Smooth muscle cell (in vitro differentiated cells): ENCODE measurements around the gene GALNTL6. TPM values are rescaled to one million over a fixed set of nuclear protein-coding genes. Genes with fewer than 3 reads are reported as not detected.

Source experiments
- DNase-seq: peaks from one replicate; lab custom pipeline; 2025; ENCODE audit not compliant: unreplicated experiment; lab: John Stamatoyannopoulos, UW
- H2AFZ ChIP-seq: fragments of 200-600 bp; sonication (generic); 2 replicates; pipeline ENCODE4 v1.6.0; 2016; ENCODE audit warnings: antibody characterized with exemption, low read depth, mild to moderate bottlenecking
- H3F3A ChIP-seq: fragments of 200-600 bp; sonication (generic); 2 replicates; pipeline ENCODE4 v1.6.0; 2017; ENCODE audit warnings: antibody characterized with exemption, low read depth
- H3K27ac ChIP-seq: fragments of 200-600 bp; sonication (generic); 2 replicates; pipeline ENCODE4 v1.5.1; 2016; ENCODE audit warnings: low read depth, mild to moderate bottlenecking
- H3K27me3 ChIP-seq: fragments of 200-600 bp; sonication (generic); 2 replicates; pipeline ENCODE4 v1.6.1; 2016; ENCODE audit warnings: low read depth, mild to moderate bottlenecking
- H3K36me3 ChIP-seq: fragments of 200-600 bp; sonication (generic); 2 replicates; pipeline ENCODE4 v1.5.1; 2016; ENCODE audit warnings: low read depth
- H3K4me1 ChIP-seq: fragments of 200-600 bp; sonication (generic); 2 replicates; pipeline ENCODE4 v1.5.1; 2016; ENCODE audit warnings: low read depth
- H3K4me2 ChIP-seq: fragments of 200-600 bp; sonication (generic); 2 replicates; pipeline ENCODE4 v1.6.0; 2016; ENCODE audit warnings: mild to moderate bottlenecking
- H3K4me3 ChIP-seq: fragments of 200-600 bp; sonication (generic); 2 replicates; pipeline ENCODE4 v1.5.1; 2016; ENCODE audit warnings: mild to moderate bottlenecking
- H3K79me2 ChIP-seq: fragments of 200-600 bp; sonication (generic); 2 replicates; pipeline ENCODE4 v1.6.0; 2016; ENCODE audit warnings: low read depth, mild to moderate bottlenecking
- H3K9ac ChIP-seq: fragments of 200-600 bp; sonication (generic); 2 replicates; pipeline ENCODE4 v1.6.0; 2016; ENCODE audit warnings: low read depth
- H3K9me3 ChIP-seq: fragments of 200-600 bp; sonication (generic); replicated peaks from 2 replicates; pipeline ENCODE4 v1.5.1; 2016; ENCODE audit warnings: low read depth
- H4K20me1 ChIP-seq: fragments of 200-600 bp; sonication (generic); 2 replicates; pipeline ENCODE4 v1.6.0; 2016; ENCODE audit warnings: low read depth
- CTCF ChIP-seq: fragments of 200-600 bp; sonication (generic); IDR thresholded peaks from 2 replicates; pipeline ENCODE4 v1.5.1; 2017; ENCODE audit warnings: borderline replicate concordance, mild to moderate bottlenecking, antibody characterized with exemption; ENCODE audit not compliant: insufficient read depth, poor library complexity, severe bottlenecking
- WGBS: methylation state at CpG from one replicate; pipeline ENCODE4 v1.1.7; 2016; ENCODE audit warnings: low lambda C conversion rate; 5-methylcytosine and 5-hydroxymethylcytosine counted together
- polyA plus RNA-seq: library from polyadenylated mRNA; unstranded; fragments of >200 nt; fragmentation: Nextera tagmentation; extraction: Ambion mirVana; gene quantifications from 2 replicates; pipeline ENCODE4 v1.2.1, GENCODE V29; 2016
- total RNA-seq: library from RNA; depleted of rRNA; stranded (reverse); fragments of >200 nt; gene quantifications from 2 replicates; pipeline ENCODE4 v1.2.3, GENCODE V29; 2014

The GALNTL6 gene
- total and polyA plus RNA-seq, 2 experiments from 2014 or later = 0.18 to 1.3 TPM

GRCh38 chr4:172348426-172348825 lies 535.2 kb downstream of the GALNTL6 start:
- Histone ChIP-seq H3K27ac (no peak overlapping the region), H3K4me1 (peaks cover 3% of the 10 kb centered on the region), H3K79me2 (no peaks in the 10 kb centered on the region), H3K4me3 (no peak overlapping the region), H3K9ac (no peak overlapping the region), H2AFZ (no peak overlapping the region), H3F3A (no peaks in the 10 kb centered on the region), H4K20me1 (no peaks in the 10 kb centered on the region), H3K27me3 (no peaks in the 10 kb centered on the region), H3K4me2 (no peak overlapping the region), H3K9me3 (no peaks in the 10 kb centered on the region), H3K36me3 (no peaks in the 10 kb centered on the region)
- WGBS = 86% methylated on average over 2 of the region's 2 CpGs
- DNase-seq = no peak
- TF ChIP-seq CTCF = no peak

- peak overlapping the region; percentile 14 for H3K4me2 ChIP-seq
- H4K20me1 ChIP-seq = no peaks in the 10 kb centered on the region
- no peak overlapping the region for H3K27ac ChIP-seq
- no peaks in the 10 kb centered on the region for H3K9me3 ChIP-seq
- no peaks in the 10 kb centered on the region for H3K36me3 ChIP-seq
- TF ChIP-seq CTCF = no peak
- H3K79me2 ChIP-seq = no peaks in the 10 kb centered on the region
- H3K4me1 ChIP-seq = peaks cover 3% of the 10 kb centered on the region
- H2AFZ ChIP-seq = no peak overlapping the region
- no peak overlapping the region for H3K4me3 ChIP-seq
- no peak overlapping the region for H3K9ac ChIP-seq
- 20% methylated on average over 3 of the region's 3 CpGs for WGBS
- no peaks in the 10 kb centered on the region for H3K27me3 ChIP-seq
- DNase-seq = no peak
- no peaks in the 10 kb centered on the region for H3F3A ChIP-seq
These were observed 539.2 kb downstream of the GALNTL6 start for GRCh38 chr4:172352356-172352755.

- H3F3A ChIP-seq = no peaks in the 10 kb centered on the region
- peak overlapping the region; percentile 1 for H3K27ac ChIP-seq
- H3K9ac ChIP-seq = no peak overlapping the region
- H4K20me1 ChIP-seq = no peaks in the 10 kb centered on the region
- DNase-seq = no peak
- H3K9me3 ChIP-seq = no peaks in the 10 kb centered on the region
- H3K36me3 ChIP-seq = no peaks in the 10 kb centered on the region
- H3K4me3 ChIP-seq = no peak overlapping the region
- no peaks in the 10 kb centered on the region for H3K27me3 ChIP-seq
- TF ChIP-seq CTCF = no peak
- WGBS = 32% methylated on average over 1 of the region's 1 CpG
- H3K4me1 ChIP-seq = peaks cover 3% of the 10 kb centered on the region
- peak overlapping the region; percentile 23 for H2AFZ ChIP-seq
- peak overlapping the region; percentile 3 for H3K4me2 ChIP-seq
- no peaks in the 10 kb centered on the region for H3K79me2 ChIP-seq
These were observed 542.8 kb downstream of the GALNTL6 start for GRCh38 chr4:172356016-172356415.

- DNase-seq = no peak
- no peaks in the 10 kb centered on the region for H3K36me3 ChIP-seq
- peak overlapping the region; percentile 3 for H3K4me2 ChIP-seq
- H3F3A ChIP-seq = no peaks in the 10 kb centered on the region
- no peaks in the 10 kb centered on the region for H3K27me3 ChIP-seq
- no peak overlapping the region for H3K9ac ChIP-seq
- no peaks in the 10 kb centered on the region for H4K20me1 ChIP-seq
- no peak overlapping the region for H3K27ac ChIP-seq
- H2AFZ ChIP-seq = no peak overlapping the region
- no peaks in the 10 kb centered on the region for H3K79me2 ChIP-seq
- H3K4me1 ChIP-seq = no peaks in the 10 kb centered on the region
- WGBS = 32% methylated on average over 3 of the region's 3 CpGs
- no peaks in the 10 kb centered on the region for H3K9me3 ChIP-seq
- H3K4me3 ChIP-seq = no peak overlapping the region
- TF ChIP-seq CTCF = no peak
These were observed 543.9 kb downstream of the GALNTL6 start for GRCh38 chr4:172357006-172357540.
